ENCODE results near the gene ADAMTS20. TPM values are rescaled to one million over a fixed set of nuclear protein-coding genes. Genes with fewer than 3 reads are reported as not detected.

The ADAMTS20 gene
- polyA plus RNA-seq, 1 donor (not counting 4 experiments of a cell fraction or from before 2014, with no cell fraction given) = not detected

- peaks cover 3% of the 10 kb centered on the region for H3K27me3 ChIP-seq (ENCODE audit: control insufficient read depth, extremely low read depth, insufficient read depth, low read length)
- DNase-seq (ENCODE audit: low read depth, low spot score) = no peak
These were observed 28.6 kb upstream of the ADAMTS20 start for GRCh38 chr12:43580601-43581000.

DNA sequence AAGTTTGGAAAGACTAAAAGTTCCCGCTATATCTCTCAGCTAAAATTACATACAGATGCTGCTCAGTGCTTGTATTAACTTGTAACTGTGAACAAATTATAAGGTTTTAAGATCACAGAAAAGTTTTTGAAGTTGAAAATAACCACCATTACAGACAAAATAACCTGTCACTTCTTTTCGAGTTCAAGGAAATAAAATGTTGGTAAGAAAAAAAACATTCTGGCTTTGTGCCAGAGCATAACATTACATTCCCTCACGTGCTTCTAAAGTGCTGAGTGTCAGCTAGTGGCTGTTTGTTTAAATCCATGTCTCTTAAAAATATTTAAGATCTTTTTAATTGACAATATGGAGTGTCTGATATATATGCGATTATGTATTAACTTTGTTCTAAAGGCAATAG, 27.2 kb upstream of the ADAMTS20 start:
- no peak overlapping the region for H3K27ac ChIP-seq (ENCODE audit: control insufficient read depth, insufficient read depth, low read length)
- no peaks in the 10 kb centered on the region for H3K9me1 ChIP-seq (ENCODE audit: control insufficient read depth, extremely low read depth, insufficient read depth, low read length)
- no peak overlapping the region for H3K4me3 ChIP-seq (ENCODE audit: control insufficient read depth in 2 of 3, extremely low read depth in 1 of 3, insufficient read depth in 2 of 3, low read depth in 1 of 3, low read length in 3 of 3)
- no peak overlapping the region for H3K4me2 ChIP-seq (ENCODE audit: control insufficient read depth, extremely low read depth, insufficient read depth, low read depth, low read length)
- H3K9ac ChIP-seq (ENCODE audit: control insufficient read depth, extremely low read depth, insufficient read depth, low read length) = no peak overlapping the region
- FAIRE-seq = no peak
- H3K27me3 ChIP-seq (ENCODE audit: control insufficient read depth, extremely low read depth, insufficient read depth, low read length) = peaks cover 3% of the 10 kb centered on the region
- H3K4me1 ChIP-seq (ENCODE audit: control insufficient read depth, extremely low read depth, insufficient read depth, low read length) = no peaks in the 10 kb centered on the region
- dilution Hi-C loops (cut with MboI; ENCODE audit: extremely low pct_ligation_motif_present, low sequenced_read_pairs) = no loop called here
- no peaks in the 10 kb centered on the region for H3K9me3 ChIP-seq (ENCODE audit: control insufficient read depth, low read depth, low read length)
- DNase-seq (ENCODE audit: low read depth, low spot score) = no peak
- H4K20me1 ChIP-seq (ENCODE audit: control insufficient read depth, extremely low read depth, insufficient read depth, low read length) = no peaks in the 10 kb centered on the region
- H2AFZ ChIP-seq (ENCODE audit: control insufficient read depth, low read length) = no peak overlapping the region
- TF ChIP-seq EZH2 (IDR thresholded peaks at IDR 0.05; ENCODE audit: low read length) (no peak), CTCF (optimal IDR thresholded peaks at IDR 0.05 in 1 of 3, IDR thresholded peaks at IDR 0.05 in 1 of 3, conservative IDR thresholded peaks at IDR 0.05 in 1 of 3; ENCODE audit: extremely low read depth in 1 of 3, insufficient read depth in 2 of 3, low read length in 3 of 3) (no peak)
- H3K79me2 ChIP-seq (ENCODE audit: control insufficient read depth, insufficient read depth, low read length) = no peaks in the 10 kb centered on the region
- no peaks in the 10 kb centered on the region for H3K36me3 ChIP-seq (ENCODE audit: control insufficient read depth in 2 of 2, extremely low read depth in 1 of 2, insufficient read depth in 2 of 2, low read length in 2 of 2)

More at GRCh38 chr12:43580601-43581000, 28.6 kb upstream of the ADAMTS20 start:
- dilution Hi-C loops (cut with MboI; ENCODE audit: extremely low pct_ligation_motif_present, low sequenced_read_pairs) = no loop called here
- Histone ChIP-seq H3K9me3 (ENCODE audit: control insufficient read depth, low read depth, low read length) (no peaks in the 10 kb centered on the region), H3K79me2 (ENCODE audit: control insufficient read depth, insufficient read depth, low read length) (no peaks in the 10 kb centered on the region), H3K4me2 (ENCODE audit: control insufficient read depth, extremely low read depth, insufficient read depth, low read depth, low read length) (no peak overlapping the region), H3K9ac (ENCODE audit: control insufficient read depth, extremely low read depth, insufficient read depth, low read length) (no peak overlapping the region), H3K36me3 (ENCODE audit: control insufficient read depth in 2 of 2, extremely low read depth in 1 of 2, insufficient read depth in 2 of 2, low read length in 2 of 2) (no peaks in the 10 kb centered on the region), H3K4me3 (ENCODE audit: control insufficient read depth in 2 of 3, extremely low read depth in 1 of 3, insufficient read depth in 2 of 3, low read depth in 1 of 3, low read length in 3 of 3) (no peak overlapping the region), H3K9me1 (ENCODE audit: control insufficient read depth, extremely low read depth, insufficient read depth, low read length) (no peaks in the 10 kb centered on the region), H4K20me1 (ENCODE audit: control insufficient read depth, extremely low read depth, insufficient read depth, low read length) (no peaks in the 10 kb centered on the region), H3K4me1 (ENCODE audit: control insufficient read depth, extremely low read depth, insufficient read depth, low read length) (no peaks in the 10 kb centered on the region), H2AFZ (ENCODE audit: control insufficient read depth, low read length) (no peak overlapping the region), H3K27ac (ENCODE audit: control insufficient read depth, insufficient read depth, low read length) (no peak overlapping the region)
- FAIRE-seq = no peak
- TF ChIP-seq EZH2 (IDR thresholded peaks at IDR 0.05; ENCODE audit: low read length) (no peak), CTCF (optimal IDR thresholded peaks at IDR 0.05 in 1 of 3, IDR thresholded peaks at IDR 0.05 in 1 of 3, conservative IDR thresholded peaks at IDR 0.05 in 1 of 3; ENCODE audit: extremely low read depth in 1 of 3, insufficient read depth in 2 of 3, low read length in 3 of 3) (no peak)

Measured in keratinocyte (primary cell).